HG03175 (cell line): ENCODE measurements around the gene POU2F2.

Experiments
- ATAC-seq: cut with Tn5 transposase; IDR thresholded peaks from one replicate; pipeline ENCODE4 v1.9.1; 2021; ENCODE audit warnings: mild to moderate bottlenecking, moderate library complexity; ENCODE audit not compliant: unreplicated experiment

POU2F2 gene

GRCh38 chr19:42081584-42082203, 50.6 kb downstream of the POU2F2 start:
- ATAC-seq = no peak

- no peak for ATAC-seq
Measured at GRCh38 chr19:42080764-42081375, 51.4 kb downstream of the POU2F2 start.

- no peak for ATAC-seq
Measured at GRCh38 chr19:42079886-42080763, 52.1 kb downstream of the POU2F2 start.

- ATAC-seq = no peak
Measured at GRCh38 chr19:42079276-42079669, 53.0 kb downstream of the POU2F2 start.

GRCh38 chr19:42078538-42079275, 53.5 kb downstream of the POU2F2 start:
- ATAC-seq = no peak

GRCh38 chr19:42078058-42078457, 54.2 kb downstream of the POU2F2 start:
- ATAC-seq = no peak

GRCh38 chr19:42076380-42076944, 55.8 kb downstream of the POU2F2 start:
- ATAC-seq = no peak

- ATAC-seq = peak; percentile 94
Measured at GRCh38 chr19:42075616-42076379, 56.4 kb downstream of the POU2F2 start, which contains the start of gene ZNF574. Gene ZNF574 (plus strand): TSS chr19:42076166. CDS start chr19:42078607, 2,441 bp downstream.

- ATAC-seq = no peak
Measured at GRCh38 chr19:42075364-42075615, 57.0 kb downstream of the POU2F2 start.

- ATAC-seq = no peak
Measured at GRCh38 chr19:42074513-42075363, 57.5 kb downstream of the POU2F2 start.

GRCh38 chr19:42071247-42071646, 61.0 kb downstream of the POU2F2 start:
- no peak for ATAC-seq

GRCh38 chr19:42069619-42070351, 62.5 kb downstream of the POU2F2 start, which contains the start of gene GRIK5:
Gene GRIK5 (minus strand): TSS chr19:42070206. CDS start chr19:42065770, 4,436 bp downstream.
- ATAC-seq = no peak

GRCh38 chr19:42068756-42069571, 63.3 kb downstream of the POU2F2 start:
- ATAC-seq = no peak

GRCh38 chr19:42068361-42068755, 63.9 kb downstream of the POU2F2 start:
- no peak for ATAC-seq

GRCh38 chr19:42067315-42067888, 64.8 kb downstream of the POU2F2 start:
- ATAC-seq = no peak

GRCh38 chr19:42066075-42066754, 66.0 kb downstream of the POU2F2 start:
- ATAC-seq = no peak

GRCh38 chr19:42065511-42065910, 66.7 kb downstream of the POU2F2 start:
- no peak for ATAC-seq
